CD8-positive, alpha-beta memory T cell (primary cell): ENCODE measurements around the gene PKN1. TPM values are rescaled to one million over a fixed set of nuclear protein-coding genes. Genes with fewer than 3 reads are reported as not detected.

Experiments used
- CTCF ChIA-PET: fragments of 350-600 bp; sonication (Branson Sonifier 250); formaldehyde crosslinking; loops from one replicate; lab custom pipeline; 2021; ENCODE audit warnings: antibody characterized with exemption; lab: Charles Lee
- POLR2A ChIA-PET: fragments of 350-600 bp; sonication (Branson Sonifier 250); formaldehyde crosslinking; loops from one replicate; lab custom pipeline; 2021; ENCODE audit warnings: antibody characterized with exemption; lab: Charles Lee
- DNase-seq, 5 donors: peaks; one replicate each; pipeline versions ENCODE4 v3.0.0 to v3.0.0-alpha.2; 2020 to 2022; ENCODE audit warnings: mixed read lengths in 1 of 5
- H3K27ac ChIP-seq: one replicate; pipeline ENCODE4 v1.7.0; 2013; ENCODE audit warnings: low read depth, mild to moderate bottlenecking, low read length, moderate library complexity
- H3K27me3 ChIP-seq: 2 replicates; pipeline ENCODE4 v1.7.0; 2013; ENCODE audit warnings: low read length, mild to moderate bottlenecking; ENCODE audit not compliant: insufficient read depth, poor library complexity, severe bottlenecking
- H3K36me3 ChIP-seq: 2 replicates; pipeline ENCODE4 v1.7.0; 2013; ENCODE audit warnings: mild to moderate bottlenecking, low read length, moderate library complexity; ENCODE audit not compliant: insufficient read depth
- H3K4me1 ChIP-seq: 2 replicates; pipeline ENCODE4 v1.7.0; 2013; ENCODE audit warnings: mild to moderate bottlenecking, low read length, moderate library complexity; ENCODE audit not compliant: insufficient read depth
- H3K4me3 ChIP-seq: 2 replicates; pipeline ENCODE4 v1.7.0; 2013; ENCODE audit warnings: mild to moderate bottlenecking, low read length
- H3K9me3 ChIP-seq: 2 replicates; pipeline ENCODE4 v1.7.0; 2013; ENCODE audit warnings: mild to moderate bottlenecking, low read length
- H3K27ac Mint-ChIP-seq, 8 donors: one replicate each; pipeline ENCODE4 v1.8.0; 2020 to 2021; ENCODE audit warnings: mixed read lengths in 8 of 8, mild to moderate bottlenecking in 6 of 8, inconsistent platforms in 3 of 8, moderate library complexity in 3 of 8
- H3K27me3 Mint-ChIP-seq, 2 donors: one replicate each; pipeline ENCODE4 v1.8.0; 2020 to 2021; ENCODE audit warnings: mixed read lengths in 2 of 2, mild to moderate bottlenecking in 1 of 2, moderate library complexity in 1 of 2
- H3K36me3 Mint-ChIP-seq, 3 donors: one replicate each; pipeline ENCODE4 v1.8.0; 2020 to 2021; ENCODE audit warnings: mixed read lengths in 3 of 3, inconsistent platforms in 1 of 3, mild to moderate bottlenecking in 1 of 3
- H3K4me1 Mint-ChIP-seq, 3 donors: one replicate each; pipeline ENCODE4 v1.8.0; 2020 to 2021; ENCODE audit warnings: mixed read lengths in 3 of 3, inconsistent platforms in 1 of 3, mild to moderate bottlenecking in 1 of 3
- H3K4me3 Mint-ChIP-seq, 7 donors: one replicate each; pipeline ENCODE4 v1.8.0; 2020 to 2021; ENCODE audit warnings: mixed read lengths in 7 of 7, mild to moderate bottlenecking in 6 of 7, moderate library complexity in 4 of 7, inconsistent platforms in 2 of 7
- H3K9me3 Mint-ChIP-seq, 5 donors: one replicate each; pipeline ENCODE4 v1.8.0; 2020 to 2022; ENCODE audit warnings: mixed read lengths in 5 of 5, mild to moderate bottlenecking in 3 of 5, moderate library complexity in 2 of 5, inconsistent platforms in 1 of 5
- polyA plus RNA-seq: library from polyadenylated mRNA; unstranded; fragments of 300-500 nt; fragmentation: Illumina TruSeq; gene quantifications from one replicate; pipeline ENCODE4 v1.2.3, GENCODE V29; 2021
- total RNA-seq, 2 experiments: library from RNA; stranded (reverse); gene quantifications; one replicate each; pipeline ENCODE4 v1.2.3, GENCODE V29; 2021

PKN1 gene
- 100 to 1,000 TPM; 177 to 205 TPM for total RNA-seq
- 86.6 TPM for polyA plus RNA-seq

DNA sequence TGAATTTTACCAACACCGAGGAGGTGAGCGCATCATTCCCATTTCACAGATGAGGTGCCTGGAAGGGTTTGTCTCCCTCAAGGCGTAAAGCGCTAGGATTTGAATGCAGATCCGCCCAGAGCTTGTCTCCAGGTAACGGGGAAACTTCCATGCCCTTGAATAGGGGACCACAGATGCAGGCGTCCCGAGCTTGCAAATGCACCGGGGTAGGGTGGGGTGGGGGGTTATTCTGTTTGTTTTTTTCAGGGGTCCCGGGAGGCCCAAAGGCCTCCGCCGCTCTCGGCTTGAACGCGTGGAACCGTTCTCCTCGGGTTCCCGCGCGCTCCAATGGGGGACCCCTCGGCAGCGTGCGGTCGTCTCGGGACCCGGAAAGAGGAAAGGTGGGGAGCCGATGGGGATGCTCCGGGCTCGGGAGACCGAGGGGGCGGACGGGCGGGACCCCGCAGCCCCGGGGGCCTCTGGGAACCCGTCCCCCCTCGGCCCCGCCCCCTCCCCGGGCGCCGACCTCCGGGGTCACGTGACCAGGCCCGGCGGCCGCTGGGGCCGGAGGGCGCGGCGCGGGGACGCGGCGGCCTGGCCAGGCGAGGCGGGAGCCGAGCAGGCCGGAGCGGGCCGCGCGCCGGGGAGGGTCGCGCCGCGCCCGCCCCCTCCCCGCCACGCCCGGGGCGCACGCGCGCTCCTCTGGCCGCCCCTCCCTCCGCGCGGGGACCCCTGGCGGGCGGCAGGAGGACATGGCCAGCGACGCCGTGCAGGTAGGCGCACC, at the start of gene PKN1:
PKN1 (plus strand) TSS at position 516 of the 763 bp plus-strand sequence; CDS start at position 732, 216 bp downstream.
- Histone ChIP-seq H3K27ac (peak within 1 kb of the TSS; percentile 74), H3K9me3 (no peaks in the 10 kb centered on the region), H3K36me3 (no peaks in the 10 kb centered on the region), H3K27me3 (no peaks in the 10 kb centered on the region), H3K4me3 (peak within 1 kb of the TSS; percentile 59), H3K4me1 (peaks cover 35% of the 10 kb centered on the region)
- Mint-ChIP-seq H3K27me3 (peaks cover 0 to 1% of the 10 kb centered on the region in 2 donors), H3K4me3 (peak within 1 kb of the TSS; percentile 82 to 95 (median 87)), H3K27ac (peak within 1 kb of the TSS; percentile 84 to 97 (median 92)), H3K4me1 (peaks cover 29 to 47% (median 41%) of the 10 kb centered on the region in 3 donors), H3K36me3 (peaks cover 0 to 3% (median 0%) of the 10 kb centered on the region in 3 donors), H3K9me3 (no peaks in the 10 kb centered on the region)
- peak in 4 of 5 donors; percentile 32 to 71 (median 52) for DNase-seq
- CTCF ChIA-PET = interaction anchor here (0.8 to 3.0 kb wide), 17 partner anchors 10 to 356 kb away, joined by 3 to 18 read pairs (median 4); partner anchors contain the start of gene ASF1B
- POLR2A ChIA-PET = interaction anchor here (0.6 to 1.8 kb wide), 8 partner anchors 7 to 281 kb away, joined by 3 to 11 read pairs (median 4); partner anchors contain the start of gene DDX39A

DNA sequence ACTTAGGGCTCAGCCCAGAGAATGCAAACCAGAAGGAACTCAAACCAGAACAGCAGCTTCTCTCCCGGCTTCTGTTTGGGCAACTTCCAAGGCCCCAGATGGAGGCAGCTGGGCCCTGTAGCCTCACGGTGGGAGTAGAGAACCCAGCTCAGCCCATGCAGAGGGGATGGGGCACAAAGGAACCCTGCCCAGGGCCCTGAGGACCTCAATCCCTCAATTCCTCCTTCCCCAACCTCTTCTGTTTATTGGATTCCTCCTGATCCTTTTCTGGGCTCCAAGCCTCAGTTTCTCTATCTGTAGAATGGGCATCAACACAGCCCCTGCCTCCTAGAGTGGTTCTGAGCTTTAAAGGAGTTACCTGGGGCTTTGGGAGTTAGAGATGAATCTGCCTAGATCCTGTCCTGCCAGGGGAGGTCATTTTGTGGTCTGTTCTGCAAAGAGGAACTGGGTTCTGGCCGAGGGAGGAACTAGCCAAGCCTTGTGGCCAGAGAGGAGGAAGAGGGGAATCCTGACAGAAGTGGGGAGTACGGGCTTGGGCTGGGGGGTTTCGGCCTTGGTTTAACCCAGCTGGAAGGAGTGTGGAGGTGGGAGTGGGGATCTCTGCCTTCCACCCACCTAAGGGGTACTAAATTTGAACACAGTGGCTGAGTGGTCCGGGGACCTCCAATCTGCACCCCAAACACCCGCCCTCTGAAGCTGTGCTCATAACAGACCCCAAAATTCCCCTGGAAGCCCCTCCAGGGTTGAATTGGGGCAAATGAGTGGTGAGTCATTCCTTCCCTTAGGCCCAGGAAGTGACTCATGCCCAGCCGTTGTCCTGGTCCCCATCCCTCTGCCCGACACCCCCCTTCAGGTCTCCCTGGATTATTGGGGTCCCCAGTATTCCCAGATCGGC, 49.2 kb upstream of the PKN1 start:
- Mint-ChIP-seq H3K27me3 (peaks cover 0 to 16% of the 10 kb centered on the region in 2 donors), H3K36me3 (peaks cover 8 to 47% (median 10%) of the 10 kb centered on the region in 3 donors), H3K4me1 (peaks cover 41 to 60% (median 44%) of the 10 kb centered on the region in 3 donors), H3K27ac (peak overlapping the region; percentile 91 to 99 (median 97)), H3K4me3 (peak overlapping the region; percentile 84 to 100 (median 93)), H3K9me3 (peaks cover 0 to 3% (median 0%) of the 10 kb centered on the region in 5 donors)
- DNase-seq = peak in 4 of 5 donors; percentile 60 to 87 (median 72)
- peak overlapping the region; percentile 99 for H3K27ac ChIP-seq
- ChIA-PET POLR2A (interaction anchor here (0.6 to 7.0 kb wide), 7 partner anchors 9 to 32 kb away, joined by 3 to 103 read pairs (median 6); no protein-coding TSS in a partner anchor), CTCF (interaction anchor here (1.2 to 12.8 kb wide), 7 partner anchors 10 to 247 kb away, joined by 5 to 186 read pairs (median 14); partner anchors contain the start of gene ASF1B)
- H3K36me3 ChIP-seq = peaks cover 4% of the 10 kb centered on the region
- peaks cover 33% of the 10 kb centered on the region for H3K4me1 ChIP-seq
- H3K27me3 ChIP-seq = no peaks in the 10 kb centered on the region
- H3K4me3 ChIP-seq = peak overlapping the region; percentile 64
- no peaks in the 10 kb centered on the region for H3K9me3 ChIP-seq

DNA sequence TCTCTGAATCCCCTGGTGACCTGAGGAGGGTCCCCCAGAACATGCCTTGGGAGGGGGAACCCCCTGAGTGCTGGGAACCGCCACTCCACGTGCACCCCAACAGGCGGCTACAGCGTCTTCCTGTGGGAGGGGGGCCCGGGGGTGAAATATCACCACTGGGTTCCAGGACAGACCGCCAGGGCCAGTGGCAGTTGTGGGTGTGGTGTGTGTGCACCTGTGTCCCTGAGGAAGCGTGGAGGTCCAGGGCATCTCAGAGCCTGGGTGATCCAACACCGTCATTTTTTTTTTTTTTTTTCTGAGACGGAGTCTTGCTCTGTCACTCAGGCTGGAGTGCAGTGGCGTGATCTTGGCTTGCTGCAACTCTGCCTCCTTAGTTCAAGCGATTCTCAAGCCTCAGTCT, 47.6 kb upstream of the PKN1 start:
- Histone ChIP-seq H3K27me3 (no peaks in the 10 kb centered on the region), H3K4me1 (peaks cover 17% of the 10 kb centered on the region), H3K4me3 (peak overlapping the region; percentile 43), H3K27ac (peak overlapping the region; percentile 99), H3K9me3 (no peaks in the 10 kb centered on the region), H3K36me3 (peaks cover 7% of the 10 kb centered on the region)
- peak in 1 of 5 donors; percentile 71 for DNase-seq
- H3K9me3 Mint-ChIP-seq = peaks cover 0 to 3% (median 0%) of the 10 kb centered on the region in 5 donors
- peaks cover 29 to 46% (median 31%) of the 10 kb centered on the region in 3 donors for H3K4me1 Mint-ChIP-seq
- peak overlapping the region; percentile 84 to 100 (median 93) for H3K4me3 Mint-ChIP-seq
- CTCF ChIA-PET = interaction anchor here (1.1 to 12.8 kb wide), 5 partner anchors 10 to 249 kb away, joined by 4 to 186 read pairs (median 4); partner anchors contain the start of gene ASF1B
- POLR2A ChIA-PET = interaction anchor here (0.6 to 1.9 kb wide), 5 partner anchors 20 to 1751 kb away, joined by 3 to 11 read pairs (median 4); no protein-coding TSS in a partner anchor
- H3K27me3 Mint-ChIP-seq = peaks cover 0 to 18% of the 10 kb centered on the region in 2 donors
- peak overlapping the region; percentile 91 to 99 (median 97) for H3K27ac Mint-ChIP-seq
- H3K36me3 Mint-ChIP-seq = peaks cover 9 to 60% (median 10%) of the 10 kb centered on the region in 3 donors

DNA sequence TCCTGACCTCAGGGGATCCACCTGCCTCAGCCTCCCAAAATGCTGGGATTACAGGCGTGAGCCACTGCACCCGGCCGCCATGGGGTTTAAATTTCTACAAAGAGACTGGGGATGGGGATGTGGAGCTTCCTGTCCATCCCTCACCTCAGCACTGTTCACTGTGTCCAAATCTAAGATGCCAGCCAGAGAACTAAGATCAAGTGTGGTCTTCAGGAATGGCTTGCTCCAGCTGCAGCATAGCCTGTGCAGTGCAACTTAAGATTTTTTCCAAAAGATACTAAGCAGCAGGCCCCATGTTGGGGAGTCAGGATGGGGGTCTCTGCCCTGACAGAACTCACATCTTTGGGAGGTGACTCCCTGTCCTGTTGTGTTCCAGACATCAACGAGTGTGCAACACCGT, 42.6 kb upstream of the PKN1 start:
- ChIA-PET CTCF (interaction anchor here (0.6 to 2.3 kb wide), 4 partner anchors 9 to 242 kb away, joined by 3 to 8 read pairs (median 6); no protein-coding TSS in a partner anchor), POLR2A (interaction anchor here (0.6 kb wide), 1 partner anchor 9 kb away, joined by 3 read pairs; the partner anchor contains the start of gene ADGRE5)
- H3K4me3 ChIP-seq = no peak overlapping the region
- no peaks in the 10 kb centered on the region for H3K9me3 ChIP-seq
- Mint-ChIP-seq H3K9me3 (peaks cover 0 to 2% (median 0%) of the 10 kb centered on the region in 5 donors), H3K4me3 (peak overlapping the region in 1 of 7 donors; percentile 62), H3K27ac (peak overlapping the region in 3 of 8 donors; percentile 38 to 96 (median 51)), H3K27me3 (peaks cover 0 to 7% of the 10 kb centered on the region in 2 donors), H3K4me1 (peaks cover 5 to 28% (median 15%) of the 10 kb centered on the region in 3 donors), H3K36me3 (peaks cover 5 to 77% (median 12%) of the 10 kb centered on the region in 3 donors)
- H3K27ac ChIP-seq = no peak overlapping the region
- peaks cover 5% of the 10 kb centered on the region for H3K4me1 ChIP-seq
- no peaks in the 10 kb centered on the region for H3K27me3 ChIP-seq
- peaks cover 41% of the 10 kb centered on the region for H3K36me3 ChIP-seq
- DNase-seq = no peak

DNA sequence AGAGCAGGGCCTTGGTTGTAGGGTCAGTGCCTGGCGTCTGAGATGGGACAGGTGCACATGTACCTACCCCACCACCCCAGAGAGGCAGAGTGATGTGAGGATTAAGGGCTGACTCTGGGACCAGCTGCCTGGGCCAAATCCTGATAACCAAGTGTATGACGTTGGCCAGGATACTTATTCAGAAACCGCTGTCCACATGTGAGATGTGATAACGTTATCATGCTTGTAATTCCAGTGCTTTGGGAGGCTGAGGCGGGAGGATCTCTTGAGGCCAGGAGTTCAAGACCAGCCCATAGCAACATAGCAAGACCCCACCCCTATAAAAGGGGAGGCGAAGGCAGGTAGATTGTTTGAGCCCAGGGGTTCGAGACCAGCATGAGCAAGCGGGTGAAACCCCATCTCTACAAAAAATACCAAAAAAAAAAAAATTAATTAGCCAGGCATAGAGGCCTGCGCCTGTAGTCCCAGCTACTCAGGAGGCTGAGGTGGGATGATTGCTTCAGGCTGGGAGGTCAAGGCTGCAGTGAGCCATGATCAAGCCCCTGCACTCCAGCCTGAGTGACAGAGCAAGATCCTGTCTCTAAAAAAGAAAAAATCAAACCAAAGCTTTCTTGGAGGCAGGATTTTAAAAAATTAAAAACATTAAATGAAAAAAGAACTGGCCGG, 41.8 kb upstream of the PKN1 start:
- H3K36me3 Mint-ChIP-seq = peaks cover 5 to 83% (median 12%) of the 10 kb centered on the region in 3 donors

DNA sequence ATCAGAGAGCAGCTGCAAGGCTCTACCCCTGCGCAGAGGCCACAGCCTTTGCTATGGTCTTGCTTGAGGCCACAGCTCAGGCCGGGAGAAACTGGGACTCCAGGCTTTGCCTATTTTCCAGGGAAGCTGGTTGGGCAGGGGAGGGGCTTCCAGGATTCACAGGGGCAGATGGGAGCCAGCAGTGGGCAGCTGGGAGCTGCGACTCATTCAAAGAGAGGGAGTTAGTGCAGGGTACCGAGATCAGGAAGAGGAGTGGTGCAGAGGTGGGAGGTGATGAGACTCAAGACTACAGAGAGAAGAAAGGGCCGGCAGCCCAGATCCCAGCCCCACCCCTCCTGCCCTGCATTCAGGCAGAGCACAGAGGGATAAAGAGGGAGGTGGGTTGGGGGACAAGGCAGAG, 39.8 kb upstream of the PKN1 start:
- Mint-ChIP-seq H3K4me3 (peak overlapping the region in 4 of 7 donors; percentile 28 to 82 (median 54)), H3K9me3 (peaks cover 0 to 2% (median 0%) of the 10 kb centered on the region in 5 donors), H3K36me3 (peaks cover 9 to 94% (median 16%) of the 10 kb centered on the region in 3 donors), H3K27ac (peak overlapping the region in 7 of 8 donors; percentile 27 to 96 (median 61)), H3K27me3 (peaks cover 0 to 10% of the 10 kb centered on the region in 2 donors), H3K4me1 (peaks cover 5 to 24% (median 13%) of the 10 kb centered on the region in 3 donors)
- Histone ChIP-seq H3K27me3 (no peaks in the 10 kb centered on the region), H3K27ac (no peak overlapping the region), H3K4me1 (no peaks in the 10 kb centered on the region), H3K4me3 (no peak overlapping the region), H3K9me3 (no peaks in the 10 kb centered on the region), H3K36me3 (peaks cover 60% of the 10 kb centered on the region)
- ChIA-PET POLR2A (interaction anchor here (0.7 kb wide), 1 partner anchor 10 kb away, joined by 3 read pairs; no protein-coding TSS in a partner anchor), CTCF (interaction anchor here (0.9 to 4.2 kb wide), 3 partner anchors 9 to 29 kb away, joined by 3 to 14 read pairs (median 3); no protein-coding TSS in a partner anchor)
- no peak for DNase-seq

More for the DNA sequence above, 41.8 kb upstream of the PKN1 start:
- no peak for DNase-seq
- Mint-ChIP-seq H3K27me3 (peaks cover 0 to 7% of the 10 kb centered on the region in 2 donors), H3K9me3 (peaks cover 0 to 2% (median 0%) of the 10 kb centered on the region in 5 donors), H3K4me3 (peak overlapping the region in 1 of 7 donors; percentile 62), H3K4me1 (peaks cover 5 to 25% (median 14%) of the 10 kb centered on the region in 3 donors), H3K27ac (peak overlapping the region in 5 of 8 donors; percentile 17 to 96 (median 47))
- H3K27ac ChIP-seq = no peak overlapping the region
- CTCF ChIA-PET = interaction anchor here (1.1 to 2.3 kb wide), 3 partner anchors 16 to 243 kb away, joined by 4 to 8 read pairs (median 7); no protein-coding TSS in a partner anchor
- POLR2A ChIA-PET = interaction anchor here (0.6 to 0.9 kb wide), 3 partner anchors 10 to 1754 kb away, joined by 3 read pairs; partner anchors contain the start of gene ADGRE5
- H3K36me3 ChIP-seq = peaks cover 48% of the 10 kb centered on the region
- no peaks in the 10 kb centered on the region for H3K4me1 ChIP-seq
- H3K27me3 ChIP-seq = no peaks in the 10 kb centered on the region
- no peak overlapping the region for H3K4me3 ChIP-seq
- no peaks in the 10 kb centered on the region for H3K9me3 ChIP-seq
